ENCODE measurements around the gene ARL17B. TPM values are rescaled to one million over a fixed set of nuclear protein-coding genes. Genes with fewer than 3 reads are reported as not detected.
"Not testable (repeated sequence)": the region's sequence is repeated elsewhere in the genome, so short reads cannot be mapped to it uniquely, and the experiment has no call there.

The ARL17B gene
- total and polyA plus RNA-seq, 2 of the 4 experiments (the other 2 are of a cell fraction) = 4.8 to 6.5 TPM

GRCh38 chr17:46281336-46281735, 80.2 kb downstream of the ARL17B start:
- dilution Hi-C loops (cut with HindIII; ENCODE audit: low sequenced_read_pairs, unreplicated experiment); ATAC-seq (ENCODE audit: low read depth): not testable (repeated sequence)
- no CpG with 5 or more reads among the region's 4 CpGs for WGBS, 2 experiments (ENCODE audit: extremely low coverage in 2 of 2, insufficient read length in 1 of 2)

GRCh38 chr17:46276728-46277479, 84.7 kb downstream of the ARL17B start:
- H2AFZ ChIP-seq (replicated peaks; ENCODE audit: low read length, poor library complexity); H3K9me3 ChIP-seq (ENCODE audit: control insufficient read depth, insufficient read depth, low read length); H3K23ac ChIP-seq (ENCODE audit: low read depth, low read length); in situ Hi-C loops (cut with MboI; ENCODE audit: low sequenced_read_pairs); H3K14ac ChIP-seq (replicated peaks; ENCODE audit: low read depth, low read length); H4K91ac ChIP-seq (ENCODE audit: insufficient read depth, low read depth, low read length); H3K79me1 ChIP-seq (ENCODE audit: low read depth in 1 of 2, low read length in 2 of 2); H2BK20ac ChIP-seq (ENCODE audit: low read depth, low read length); H3K4me3 ChIP-seq (ENCODE audit: insufficient read depth, low read depth, low read length); H3K36me3 ChIP-seq (ENCODE audit: control insufficient read depth, insufficient read depth, low read length); dilution Hi-C loops (cut with HindIII; ENCODE audit: low sequenced_read_pairs, unreplicated experiment); ATAC-seq (ENCODE audit: low read depth); intact Hi-C loops (cut with micrococcal nuclease); POLR2A ChIA-PET (ENCODE audit: unreplicated experiment); H3K4ac ChIP-seq (ENCODE audit: low read depth, low read length); H4K5ac ChIP-seq (ENCODE audit: low read depth, low read length); H3K27ac ChIP-seq (ENCODE audit: insufficient read depth, low read length); BruUV-seq (replicated peaks); H2BK120ac ChIP-seq (ENCODE audit: low read depth, low read length); H2BK15ac ChIP-seq (ENCODE audit: low read depth, low read length); H2BK5ac ChIP-seq (ENCODE audit: low read depth, low read length, poor library complexity, severe bottlenecking); H4K20me1 ChIP-seq (ENCODE audit: insufficient read depth, low read length); H4K8ac ChIP-seq (ENCODE audit: low read depth in 2 of 2, low read length in 2 of 2); H3K18ac ChIP-seq (ENCODE audit: low read depth, low read length); H3K56ac ChIP-seq (ENCODE audit: extremely low read depth, insufficient read depth, low read length); H3K27me3 ChIP-seq (ENCODE audit: control insufficient read depth, insufficient read depth, low read length); H2AK9ac ChIP-seq (replicated peaks; ENCODE audit: low read depth, low read length, poor library complexity); CTCF ChIA-PET; H2AK5ac ChIP-seq (ENCODE audit: low read depth, low read length); H3K4me1 ChIP-seq (ENCODE audit: control insufficient read depth, insufficient read depth, low read length); H3K9me1 ChIP-seq (ENCODE audit: insufficient read depth, low read length); DNase-seq; H3K4me2 ChIP-seq (ENCODE audit: low read depth, low read length); H3K9ac ChIP-seq (ENCODE audit: low read depth, low read length): not testable (repeated sequence)
- WGBS, 2 experiments (ENCODE audit: extremely low coverage in 2 of 2, insufficient read length in 1 of 2) = no CpG with 5 or more reads among the region's 3 CpGs

More at GRCh38 chr17:46281336-46281735, 80.2 kb downstream of the ARL17B start:
- H3K36me3 ChIP-seq (ENCODE audit: control insufficient read depth, insufficient read depth, low read length); H3K27me3 ChIP-seq (ENCODE audit: control insufficient read depth, insufficient read depth, low read length); H4K20me1 ChIP-seq (ENCODE audit: insufficient read depth, low read length); H2AFZ ChIP-seq (replicated peaks; ENCODE audit: low read length, poor library complexity); H3K9me1 ChIP-seq (ENCODE audit: insufficient read depth, low read length); H3K4me1 ChIP-seq (ENCODE audit: control insufficient read depth, insufficient read depth, low read length); H2AK5ac ChIP-seq (ENCODE audit: low read depth, low read length); BruUV-seq (replicated peaks); H3K4ac ChIP-seq (ENCODE audit: low read depth, low read length); DNase-seq; H2BK120ac ChIP-seq (ENCODE audit: low read depth, low read length); H3K18ac ChIP-seq (ENCODE audit: low read depth, low read length); H3K14ac ChIP-seq (replicated peaks; ENCODE audit: low read depth, low read length); H3K9me3 ChIP-seq (ENCODE audit: control insufficient read depth, insufficient read depth, low read length); H3K79me1 ChIP-seq (ENCODE audit: low read depth in 1 of 2, low read length in 2 of 2); H3K56ac ChIP-seq (ENCODE audit: extremely low read depth, insufficient read depth, low read length); CTCF ChIA-PET; H3K27ac ChIP-seq (ENCODE audit: insufficient read depth, low read length); H4K5ac ChIP-seq (ENCODE audit: low read depth, low read length); H2BK20ac ChIP-seq (ENCODE audit: low read depth, low read length); H2AK9ac ChIP-seq (replicated peaks; ENCODE audit: low read depth, low read length, poor library complexity); POLR2A ChIA-PET (ENCODE audit: unreplicated experiment); H3K4me2 ChIP-seq (ENCODE audit: low read depth, low read length); H3K4me3 ChIP-seq (ENCODE audit: insufficient read depth, low read depth, low read length); H3K9ac ChIP-seq (ENCODE audit: low read depth, low read length); H4K8ac ChIP-seq (ENCODE audit: low read depth in 2 of 2, low read length in 2 of 2); in situ Hi-C loops (cut with MboI; ENCODE audit: low sequenced_read_pairs); H4K91ac ChIP-seq (ENCODE audit: insufficient read depth, low read depth, low read length); H2BK5ac ChIP-seq (ENCODE audit: low read depth, low read length, poor library complexity, severe bottlenecking); H3K23ac ChIP-seq (ENCODE audit: low read depth, low read length); H2BK15ac ChIP-seq (ENCODE audit: low read depth, low read length): not testable (repeated sequence)
- intact Hi-C loops (cut with micrococcal nuclease) = loop anchor here (10.0 kb wide), 1 partner anchor 277 kb away; no protein-coding TSS in a partner anchor
